HG03521 (cell line): ENCODE results near the gene IL20RA.

Source experiments
- ATAC-seq: cut with Tn5 transposase; IDR thresholded peaks from one replicate; pipeline ENCODE4 v1.9.1; 2021; ENCODE audit warnings: mild to moderate bottlenecking, moderate library complexity; ENCODE audit not compliant: unreplicated experiment

Gene IL20RA

DNA sequence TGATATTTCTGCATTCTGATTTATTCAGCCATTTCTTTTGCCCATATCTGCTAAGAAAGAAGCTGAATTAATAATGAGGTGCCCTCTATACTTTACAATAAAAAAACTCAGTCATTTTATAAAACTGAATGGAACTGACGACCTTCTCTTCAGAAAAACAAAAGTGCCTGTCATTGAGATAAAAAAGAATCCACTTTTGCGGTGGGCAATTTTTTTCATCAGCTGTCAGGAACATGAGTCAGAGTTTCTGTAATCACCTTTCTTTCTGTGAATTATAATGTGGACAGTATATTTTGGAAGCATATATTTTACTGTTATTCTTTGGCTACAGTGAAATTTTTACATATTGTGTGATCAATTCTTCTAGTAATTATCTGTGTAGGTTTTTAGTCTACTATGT, 33.4 kb downstream of the IL20RA start:
- ATAC-seq: no peak

DNA sequence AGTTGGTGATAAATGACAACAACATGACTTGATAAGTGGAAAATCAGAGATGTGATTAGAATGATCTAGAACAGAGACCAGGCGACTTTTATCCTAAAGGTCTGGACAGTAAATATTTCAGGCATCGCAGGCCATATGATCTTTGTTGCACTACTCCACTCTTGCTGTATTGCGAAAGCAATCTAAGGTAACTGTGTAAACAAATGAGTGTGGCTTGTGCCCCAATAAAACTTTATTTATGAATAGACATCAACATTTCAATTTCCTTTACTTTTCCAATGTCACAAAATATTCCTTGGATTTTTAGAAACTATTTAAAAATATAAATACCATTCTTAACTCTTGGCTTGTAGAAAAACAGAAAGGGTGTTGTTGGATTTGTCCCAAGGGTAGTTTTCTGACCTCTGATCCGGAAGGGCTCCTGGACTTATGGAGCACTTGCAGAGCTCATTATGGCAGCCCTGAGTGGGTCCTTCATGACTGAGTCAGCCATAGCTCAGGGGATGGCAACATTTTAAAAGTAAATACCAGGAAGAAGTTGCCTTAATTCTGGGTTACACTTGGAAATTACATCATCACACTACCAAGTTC, 34.5 kb downstream of the IL20RA start:
- ATAC-seq: no peak

DNA sequence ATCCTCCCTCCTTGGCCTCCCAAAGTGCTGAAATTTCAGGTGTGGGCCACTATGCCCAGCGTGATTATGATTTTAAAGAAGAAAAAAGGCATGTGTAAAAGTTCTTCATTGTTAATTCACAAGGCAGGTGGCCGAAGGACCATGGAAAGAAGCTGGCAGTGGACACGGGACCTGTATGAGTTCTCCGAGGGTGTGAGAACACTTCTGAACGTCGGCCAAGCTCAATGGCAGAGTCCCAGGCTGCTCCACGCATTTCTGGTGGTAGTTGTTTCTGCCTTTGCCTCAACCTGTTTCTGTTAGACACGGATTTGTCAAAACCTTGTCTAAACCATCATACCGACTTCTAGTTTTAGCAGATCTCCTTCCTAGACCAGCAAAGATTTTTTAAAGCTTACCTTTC, 36.6 kb downstream of the IL20RA start:
- no peak for ATAC-seq

DNA sequence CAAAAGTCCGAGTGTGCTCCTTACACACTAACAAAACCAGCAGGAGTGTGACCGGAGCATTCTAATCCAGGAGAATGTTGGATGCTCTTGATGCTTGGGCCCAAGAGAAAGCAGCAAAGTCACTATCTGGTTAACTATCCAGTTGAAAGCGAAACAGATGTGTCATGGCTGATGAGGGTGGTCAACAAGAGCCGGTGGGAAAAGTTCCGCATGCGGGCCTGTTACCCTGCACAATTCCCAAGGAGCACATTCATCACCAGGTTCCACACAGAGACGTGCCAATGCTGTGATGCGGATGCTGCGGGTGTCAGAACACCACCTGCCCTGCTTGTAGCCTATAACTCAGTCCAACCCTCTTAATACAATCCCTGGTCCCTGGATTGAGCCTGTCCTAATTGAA, 38.7 kb downstream of the IL20RA start:
- ATAC-seq: no peak

DNA sequence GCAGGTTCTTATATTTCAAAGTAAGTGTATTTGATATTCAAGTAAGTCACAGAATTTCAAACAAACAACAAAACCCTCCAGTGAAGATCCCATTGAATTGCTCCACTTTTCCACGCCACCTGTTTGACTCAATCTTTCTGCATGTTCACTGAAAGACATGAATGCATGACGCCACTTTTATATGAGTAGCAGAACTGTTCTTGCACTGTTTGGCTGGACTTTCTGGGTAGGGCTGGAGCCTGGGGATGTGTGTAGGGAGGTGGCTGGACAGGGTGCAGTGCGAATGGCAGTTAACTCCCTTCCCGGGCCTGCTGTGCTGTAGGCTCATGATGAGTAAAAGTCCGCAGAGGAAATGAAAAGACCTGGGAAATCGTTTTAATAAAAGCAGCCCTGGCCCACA, 39.7 kb downstream of the IL20RA start:
- no peak for ATAC-seq

DNA sequence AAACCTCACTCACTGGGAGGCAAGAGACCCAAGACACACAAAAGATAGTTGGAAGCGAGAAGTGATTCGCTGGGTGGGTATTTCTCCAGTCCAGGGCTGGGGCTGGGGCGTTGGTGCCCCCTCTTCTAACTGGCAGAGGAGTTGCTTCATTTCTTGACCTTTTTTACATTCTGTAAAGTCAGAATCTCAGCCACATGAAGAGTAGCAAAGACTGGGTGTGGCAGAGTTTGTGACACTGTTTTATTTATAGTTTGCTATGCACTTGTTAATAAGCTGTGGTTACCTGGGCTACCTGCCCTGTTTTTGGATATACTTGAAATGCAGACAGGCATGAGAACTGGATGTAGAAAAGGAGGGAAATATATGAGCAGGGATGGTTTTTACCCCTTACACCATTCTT, 42.3 kb downstream of the IL20RA start:
- ATAC-seq: no peak

DNA sequence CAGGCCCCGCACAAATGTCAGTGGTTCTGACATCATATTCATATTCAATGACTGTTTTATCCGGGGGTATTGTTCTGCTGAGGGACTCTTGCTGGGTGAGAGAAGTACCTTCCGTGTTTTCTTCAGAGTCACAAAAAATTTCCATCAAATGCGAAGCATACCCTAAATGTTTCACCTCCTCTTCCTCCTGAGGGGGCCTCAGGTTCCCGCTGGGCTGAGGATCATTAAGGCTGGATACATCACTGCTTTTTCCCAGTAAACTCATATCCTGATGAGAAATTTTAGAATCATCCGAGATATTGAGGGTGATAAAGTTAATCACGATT, 42.8 kb downstream of the IL20RA start:
- ATAC-seq: no peak

DNA sequence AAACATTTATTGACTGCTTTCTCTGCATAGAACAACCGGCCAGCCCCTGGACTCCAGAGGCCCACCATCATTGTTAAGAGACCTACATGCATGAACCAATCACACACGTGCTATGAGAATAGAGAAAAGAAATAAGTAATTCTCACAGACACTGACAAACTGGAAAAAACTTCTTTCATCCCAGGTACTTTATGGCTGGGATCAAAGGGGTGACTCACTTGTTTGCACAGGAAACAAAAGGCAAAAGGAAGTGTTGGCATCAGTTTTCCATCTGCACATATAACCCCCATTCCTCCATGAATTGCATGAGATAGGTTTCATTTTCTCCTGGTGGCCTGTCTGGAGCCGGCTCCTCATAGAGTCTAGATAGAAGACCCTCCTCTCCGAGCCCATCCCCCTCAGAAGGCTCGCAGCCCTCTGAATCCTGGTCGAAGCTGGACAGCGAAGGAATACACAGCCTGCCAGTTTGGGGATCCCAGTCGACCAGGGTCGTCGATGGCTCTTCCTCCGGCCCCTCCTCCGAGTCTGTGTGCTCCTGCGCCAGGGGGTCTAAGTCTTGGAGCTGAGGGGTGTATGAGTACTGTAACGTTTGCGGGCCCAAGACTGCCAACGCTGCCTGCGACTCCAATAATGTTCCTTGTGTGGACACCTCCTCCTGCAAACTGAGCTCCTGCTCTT, 43.3 kb downstream of the IL20RA start:
- ATAC-seq: no peak

DNA sequence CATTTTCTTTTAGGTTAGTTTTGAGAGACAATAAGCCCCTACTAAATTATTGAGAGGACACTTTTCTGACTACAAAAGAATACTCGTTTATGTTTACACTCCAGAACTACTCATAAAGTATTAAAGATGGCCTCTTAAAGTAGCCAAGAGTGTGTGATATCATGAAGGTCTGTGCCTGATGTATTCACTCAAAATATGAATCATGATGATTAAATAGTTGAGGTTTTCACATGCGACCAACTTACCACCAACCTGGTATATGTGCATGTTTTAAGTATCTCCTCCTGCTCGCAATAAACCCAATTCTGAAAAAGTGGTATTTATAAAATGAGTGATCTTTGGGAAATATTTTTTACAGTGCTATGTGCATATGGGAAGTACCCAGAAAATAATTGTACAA, 43.9 kb downstream of the IL20RA start:
- ATAC-seq: no peak

DNA sequence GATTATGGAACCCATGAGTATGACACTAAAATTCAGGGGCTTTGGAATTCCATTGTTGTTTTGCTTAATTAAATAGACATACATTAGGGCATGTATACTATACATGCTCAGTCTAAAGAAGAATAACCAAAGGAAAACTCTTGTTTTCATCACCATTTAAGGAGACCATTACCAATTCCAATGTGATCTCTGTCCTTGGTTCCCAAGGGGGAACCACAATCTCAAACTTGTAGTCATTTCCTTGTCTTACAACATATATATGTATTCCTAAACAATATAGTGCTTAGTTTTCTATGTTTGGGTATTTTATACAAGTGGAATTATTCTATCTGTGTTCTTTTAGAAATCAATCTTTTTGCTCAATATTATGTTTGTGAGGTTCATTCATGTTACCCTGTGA, 49.2 kb downstream of the IL20RA start:
- ATAC-seq: no peak

DNA sequence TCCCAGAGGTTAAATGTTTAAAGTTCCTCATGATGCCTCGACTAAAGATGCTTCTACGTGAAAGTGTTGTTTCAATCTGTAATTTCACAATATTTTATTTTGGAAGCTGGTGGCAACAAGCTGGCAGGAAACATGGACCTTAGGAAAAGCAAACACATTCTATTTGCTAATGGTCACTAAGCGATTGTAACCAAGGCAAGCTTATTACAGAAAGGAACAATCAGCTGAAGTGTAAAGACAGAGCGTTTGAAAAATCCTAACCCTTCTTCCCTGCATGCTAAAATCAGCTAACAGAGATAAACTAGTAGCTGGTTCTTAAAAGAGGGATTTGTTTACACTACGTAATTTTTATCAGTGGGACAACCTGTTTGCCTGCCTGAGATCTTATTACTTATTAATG, 50.0 kb downstream of the IL20RA start:
- no peak for ATAC-seq

DNA sequence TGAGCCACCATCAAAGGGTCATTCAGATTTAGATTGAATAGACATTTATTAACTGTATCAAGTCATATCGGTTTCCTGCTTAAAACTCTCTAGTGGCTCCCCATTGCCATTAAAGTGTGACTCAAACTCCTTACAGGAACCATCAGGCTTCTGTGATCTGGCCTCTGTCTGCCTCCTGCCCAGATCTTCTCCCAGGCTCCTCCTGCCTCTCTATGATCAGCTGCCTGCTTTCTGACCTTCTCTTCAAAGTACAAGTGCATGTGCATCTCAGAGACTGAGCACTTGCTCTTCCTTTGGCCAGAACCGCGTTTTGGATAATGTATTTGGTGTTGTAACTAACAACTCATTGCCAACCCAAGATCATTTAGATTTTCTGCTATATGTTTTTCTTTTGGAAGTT, 52.7 kb downstream of the IL20RA start:
- ATAC-seq: no peak

DNA sequence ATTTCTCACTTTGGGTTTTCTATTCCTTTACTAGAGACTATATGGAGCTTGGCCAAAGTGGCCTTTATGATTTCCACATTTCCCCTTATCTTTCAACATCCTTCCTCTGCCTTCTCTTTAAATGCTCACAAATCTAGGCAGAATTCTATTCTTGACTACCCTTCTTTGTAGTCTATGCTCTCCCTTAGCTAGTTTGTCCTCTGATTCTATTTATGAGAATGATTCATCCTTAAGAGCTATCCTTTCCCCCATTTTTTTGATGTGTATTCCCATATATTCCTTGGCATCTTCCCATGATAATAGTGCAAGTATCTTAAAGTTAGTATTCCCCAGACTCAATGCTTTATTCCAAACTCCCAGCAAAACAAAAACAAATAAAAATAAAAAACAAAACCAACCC, 53.1 kb downstream of the IL20RA start:
- ATAC-seq: no peak

DNA sequence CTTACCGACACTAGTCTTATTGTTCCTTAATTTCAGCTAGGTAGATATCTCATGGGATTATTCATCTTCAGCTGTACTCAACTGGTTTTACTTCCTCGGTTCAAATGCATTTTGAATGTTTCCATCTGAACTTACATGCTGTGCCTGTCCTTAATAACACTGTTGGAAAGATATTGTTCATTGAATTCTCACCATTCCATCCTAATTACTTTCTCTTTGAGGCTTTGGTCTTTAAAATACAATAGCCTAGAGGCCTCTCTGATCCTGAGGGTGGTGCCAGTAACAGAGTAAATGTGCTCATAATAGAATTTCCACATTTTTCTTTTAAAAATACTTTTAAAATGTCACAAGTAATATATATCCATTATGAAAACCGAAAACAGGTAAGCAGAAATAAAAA, 54.0 kb downstream of the IL20RA start:
- no peak for ATAC-seq

DNA sequence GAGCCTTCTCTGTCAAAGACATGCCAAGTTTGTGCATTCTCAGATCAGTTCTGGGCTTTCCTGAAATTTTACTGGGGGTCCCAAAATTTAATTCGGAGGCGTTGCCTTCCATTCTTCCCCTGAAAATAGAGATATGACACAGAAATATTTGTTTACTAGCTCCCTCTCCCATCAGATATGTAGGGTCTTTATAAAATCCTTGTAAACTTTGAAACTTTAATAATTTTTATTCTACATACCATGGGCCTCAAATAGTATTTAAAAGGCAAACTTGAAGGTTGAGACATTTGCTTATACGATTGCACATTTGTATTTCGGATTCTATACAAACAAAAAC, 54.6 kb downstream of the IL20RA start:
- no peak for ATAC-seq

DNA sequence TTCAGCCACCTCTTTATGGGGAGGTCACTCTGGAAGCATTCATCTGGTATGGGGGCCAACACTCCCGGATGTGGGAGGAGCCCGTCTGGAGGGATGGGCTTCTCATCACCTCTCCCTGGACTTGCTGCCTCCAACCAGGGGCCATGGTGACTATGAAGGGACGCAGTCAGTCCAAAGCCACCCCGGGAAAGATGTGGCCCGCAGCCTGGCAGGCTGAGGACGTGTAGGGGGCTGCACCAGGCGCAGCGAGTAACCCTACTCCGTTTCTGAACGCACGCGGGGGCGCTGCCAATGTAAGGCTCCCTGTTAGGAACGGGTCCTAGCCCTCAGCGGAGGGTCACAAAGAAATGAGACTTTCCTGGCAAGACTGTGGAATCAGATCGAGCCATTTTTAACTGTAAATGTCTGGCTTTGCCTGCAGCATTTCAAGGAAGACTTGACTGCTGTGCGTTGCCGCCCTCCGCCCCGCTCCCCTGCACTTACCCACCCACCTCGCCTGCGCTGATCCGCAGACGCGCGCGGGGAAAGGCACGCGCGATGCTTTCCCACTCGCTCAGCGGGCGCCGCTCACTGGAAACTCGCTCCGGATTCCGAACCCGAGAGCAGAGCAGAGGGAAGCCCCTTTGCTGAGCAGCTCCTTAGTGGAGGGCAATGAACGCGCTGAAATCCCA, 55.1 kb downstream of the IL20RA start:
- no peak for ATAC-seq

DNA sequence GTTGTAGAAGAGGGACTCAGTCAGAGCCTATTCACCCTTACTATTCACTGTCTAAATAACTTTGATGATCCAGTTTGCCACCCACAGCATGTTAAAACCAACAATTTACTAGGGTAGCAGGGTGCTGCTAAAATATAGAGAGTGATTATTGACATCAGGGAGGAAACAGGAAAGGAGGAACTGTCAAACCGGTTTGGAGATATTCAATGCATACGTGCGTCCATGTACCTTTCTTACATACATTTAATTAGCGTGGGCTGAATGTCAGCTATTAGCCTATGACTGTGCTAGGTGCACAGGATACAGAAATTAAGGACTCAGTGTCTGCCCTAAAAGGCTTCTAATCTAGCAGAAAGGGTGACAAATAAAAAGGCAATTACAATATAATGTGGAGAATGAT, 57.2 kb downstream of the IL20RA start:
- ATAC-seq: no peak

DNA sequence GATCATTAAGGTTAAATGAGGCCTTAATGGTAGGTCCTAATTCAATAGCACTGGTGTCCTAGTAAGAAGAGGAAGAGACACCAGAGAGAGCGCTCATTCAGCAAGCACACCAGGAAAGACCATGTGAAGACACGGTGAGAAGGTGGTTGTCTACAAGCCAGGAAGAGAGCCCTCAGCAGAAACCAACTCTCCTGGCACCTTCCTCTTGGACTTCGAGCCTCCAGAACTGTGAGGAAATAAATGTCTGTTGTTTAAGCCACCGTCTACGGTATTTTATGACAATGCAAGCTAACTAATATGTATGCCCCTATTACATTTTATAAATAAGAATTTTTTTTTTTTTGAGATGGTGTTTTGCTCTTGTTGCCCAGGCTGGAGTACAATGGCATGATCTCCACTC, 59.3 kb downstream of the IL20RA start:
- no peak for ATAC-seq

DNA sequence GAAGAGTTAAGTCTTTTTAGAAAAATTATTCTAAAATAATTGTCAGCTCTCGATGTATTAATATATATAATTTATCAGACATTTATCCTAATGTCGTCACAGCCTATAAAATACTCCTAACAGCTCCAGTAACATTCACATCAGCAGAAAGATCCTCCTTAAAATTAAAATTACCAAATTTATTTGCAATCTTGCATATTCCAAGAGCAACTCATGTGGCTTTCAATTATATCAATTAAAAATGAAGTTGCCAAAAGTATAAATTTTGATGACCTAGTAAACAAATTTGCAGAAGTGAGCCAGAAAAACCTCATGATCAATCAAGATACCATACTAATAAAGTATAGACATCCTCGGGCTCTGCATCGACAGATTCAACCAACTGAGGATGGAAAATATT, 60.2 kb downstream of the IL20RA start:
- ATAC-seq: no peak

DNA sequence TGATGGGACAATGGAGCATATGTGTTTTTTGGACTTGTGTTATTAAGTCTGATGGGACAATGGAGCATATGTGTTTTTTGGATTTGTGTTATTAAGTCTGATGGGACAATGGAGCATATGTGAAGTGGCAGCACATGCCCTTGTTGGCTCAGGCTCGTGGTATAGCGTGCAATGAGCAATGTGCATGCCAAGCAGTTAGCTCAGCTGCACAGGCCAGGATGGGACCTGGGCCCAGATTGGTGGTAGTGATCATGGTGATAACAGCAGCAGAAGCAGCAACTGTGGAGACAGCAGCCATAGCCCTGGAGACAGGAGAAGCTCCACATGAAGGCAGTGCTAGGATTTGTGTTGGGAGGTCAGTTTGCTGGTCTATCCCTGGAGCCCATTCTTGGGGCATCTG, 61.1 kb downstream of the IL20RA start:
- ATAC-seq: no peak

DNA sequence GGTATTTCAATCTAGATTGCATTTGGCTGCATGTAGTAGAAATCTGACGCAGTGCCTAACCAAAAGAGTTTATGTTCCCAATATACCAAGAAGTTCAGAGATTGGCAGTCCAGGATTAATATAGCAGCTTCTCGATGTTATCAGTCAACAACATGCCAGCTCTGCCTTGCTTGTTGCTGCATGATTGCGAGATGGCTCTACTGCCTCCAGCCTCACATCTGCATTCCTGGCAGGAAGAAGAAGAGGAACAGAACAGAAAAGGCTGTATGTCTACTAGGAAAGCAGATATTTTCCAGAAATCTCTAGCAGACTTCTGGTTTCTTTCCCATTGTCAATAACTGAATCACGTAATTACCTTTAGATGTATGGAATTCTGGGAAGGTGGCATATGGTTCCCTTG, 61.8 kb downstream of the IL20RA start:
- no peak for ATAC-seq

DNA sequence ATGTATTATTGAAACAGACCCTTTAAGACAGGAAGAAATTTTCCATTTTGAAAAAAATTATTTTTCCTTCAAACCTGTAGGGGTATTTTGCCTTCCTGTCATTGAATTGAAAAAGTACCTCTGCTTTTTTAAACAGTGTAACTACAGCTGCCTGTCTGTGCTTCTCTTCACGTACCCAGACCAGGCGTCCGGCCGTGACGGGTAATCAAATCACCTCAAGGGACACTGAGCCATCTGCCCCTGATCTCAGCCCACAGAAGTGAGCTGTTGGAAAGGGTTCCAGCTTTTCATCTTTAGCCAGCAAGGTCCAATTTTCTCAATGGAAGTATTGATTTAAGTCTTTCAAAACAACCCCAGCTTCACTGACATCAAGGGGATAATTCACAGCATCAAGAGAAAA, 64.7 kb downstream of the IL20RA start:
- ATAC-seq: no peak

DNA sequence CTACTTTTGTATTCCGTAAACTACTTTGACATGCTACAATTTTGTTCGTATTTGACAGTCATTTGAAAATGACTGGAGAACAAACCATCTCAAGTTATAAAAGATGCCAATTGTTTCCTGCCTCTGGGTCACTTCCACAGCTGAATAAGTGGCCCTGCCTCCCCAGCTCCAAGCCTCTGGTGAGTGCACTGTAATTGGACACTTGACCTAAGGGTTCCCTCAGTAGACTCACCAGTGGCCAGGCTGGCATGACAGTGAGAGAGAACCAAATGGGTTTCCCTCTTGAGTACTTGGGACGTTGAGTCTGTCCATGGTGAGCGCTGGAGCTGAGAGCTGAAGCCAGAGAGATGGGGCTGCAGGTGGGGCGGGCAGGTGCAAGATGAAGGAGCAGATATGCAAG, 65.6 kb downstream of the IL20RA start:
- no peak for ATAC-seq
